T follicular helper cell (primary cell): Measurements from ENCODE around the gene ASB9.
"Not testable (repeated sequence)": the region's sequence is repeated elsewhere in the genome, so short reads cannot be mapped to it uniquely, and the experiment has no call there.

Source experiments
- DNase-seq: peaks from one replicate; pipeline ENCODE4 v3.0.0-alpha.2; 2020; ENCODE audit warnings: low read depth
- total RNA-seq, 2 experiments: gene quantifications; one replicate each; lab custom pipeline; 2026; lab: John Stamatoyannopoulos, UW

Gene ASB9
- 0 to 0.12 reads per million in 2 experiments for total RNA-seq

- no peak for DNase-seq
Observed at GRCh38 chrX:15269618-15270521, at the start of gene ASB9. TSS of gene ASB9 (minus strand) at chrX:15270083. CDS start at chrX:15269874, 209 bp downstream.

- no peak for DNase-seq
Observed at GRCh38 chrX:15319075-15319474, 49.2 kb upstream of the ASB9 start.

GRCh38 chrX:15315509-15315908 lies 45.6 kb upstream of the ASB9 start, which contains the start of gene ASB11:
TSS of gene ASB11 (minus strand) at chrX:15315640. CDS start at chrX:15315605, 35 bp downstream.
- no peak for DNase-seq

DNA sequence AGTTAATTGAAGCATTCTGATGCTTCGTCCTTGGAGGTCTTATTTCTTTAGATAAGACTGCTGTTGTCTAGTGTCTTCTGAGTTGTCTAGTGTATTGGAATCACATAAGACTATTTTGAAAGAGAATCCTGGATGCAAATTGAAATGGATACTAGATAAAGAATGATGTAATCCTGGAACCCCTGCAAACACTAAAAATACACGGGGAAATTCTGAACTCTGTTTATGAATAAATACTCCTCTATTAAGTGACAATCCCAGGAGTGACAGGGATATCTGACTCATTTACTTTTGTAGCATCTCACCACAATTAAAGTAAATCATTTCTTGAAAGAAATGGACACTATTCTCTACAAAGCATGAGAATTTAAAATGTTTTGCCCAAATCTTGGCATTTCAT lies 44.6 kb upstream of the ASB9 start:
- DNase-seq, result no peak

- no peak for DNase-seq
Observed at GRCh38 chrX:15311119-15311518, 41.2 kb upstream of the ASB9 start.

GRCh38 chrX:15310117-15310516 lies 40.2 kb upstream of the ASB9 start:
- no peak for DNase-seq

DNA sequence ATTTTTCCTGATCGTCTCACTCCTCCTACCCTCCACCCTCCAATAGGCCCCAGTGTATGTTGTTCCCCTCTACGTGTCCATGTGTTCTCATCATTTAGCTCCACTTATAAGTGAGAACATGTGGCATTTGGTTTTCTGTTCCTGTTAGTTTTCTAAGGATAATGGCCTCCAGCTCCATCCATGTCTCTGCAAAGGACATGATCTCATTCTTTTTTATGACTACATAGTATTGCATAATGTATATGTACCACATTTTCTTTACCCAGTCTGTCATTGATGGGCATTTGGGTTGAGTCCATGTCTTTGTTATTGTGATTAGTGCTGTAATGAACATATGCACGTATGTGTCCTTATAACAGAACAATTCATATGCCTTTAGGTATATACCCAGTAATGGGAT lies 36.0 kb upstream of the ASB9 start:
- DNase-seq, result not testable (repeated sequence)

GRCh38 chrX:15301924-15302323 lies 32.0 kb upstream of the ASB9 start:
- no peak for DNase-seq

DNA sequence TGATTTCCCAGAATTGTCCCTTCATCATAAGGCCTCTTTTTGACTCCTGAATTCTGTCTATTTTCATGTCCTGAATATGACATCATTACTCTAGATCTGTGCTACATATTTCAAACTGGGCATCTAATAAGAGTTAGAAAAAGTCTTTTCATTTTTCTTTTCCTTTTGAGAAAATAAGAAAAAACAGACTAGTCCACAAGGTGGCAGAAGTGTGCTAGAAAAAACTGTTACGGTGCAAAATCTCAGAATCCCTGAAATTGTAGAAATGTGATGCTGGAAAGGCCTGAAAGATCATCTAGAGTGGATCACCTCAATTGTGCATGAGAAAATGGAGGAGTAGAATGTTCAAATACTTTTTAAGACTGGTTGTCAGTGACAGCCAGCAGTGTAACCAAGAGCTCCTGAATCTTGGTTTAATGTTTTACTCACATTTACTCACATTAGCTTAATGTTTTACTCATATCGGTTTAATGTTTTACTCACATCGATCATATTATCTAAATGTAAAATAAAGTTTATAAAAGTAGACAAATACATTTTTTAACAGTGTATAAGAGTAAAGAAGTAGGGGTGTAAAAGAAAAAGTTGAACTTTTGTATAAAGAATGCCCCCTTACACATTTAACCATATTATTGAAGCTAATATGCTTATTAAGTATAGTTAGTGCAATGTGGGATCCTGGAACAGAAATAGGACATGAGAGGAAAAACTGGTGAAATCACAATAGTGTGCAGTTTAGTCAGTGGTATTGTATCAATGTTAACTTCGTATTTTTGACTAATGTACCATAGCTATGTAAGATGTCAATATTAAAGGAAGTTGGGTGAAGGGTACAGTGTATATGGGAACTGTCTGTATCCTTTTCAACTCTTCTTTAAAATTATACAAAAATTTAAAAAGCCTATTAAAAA lies 30.3 kb upstream of the ASB9 start:
- DNase-seq, result no peak

DNA sequence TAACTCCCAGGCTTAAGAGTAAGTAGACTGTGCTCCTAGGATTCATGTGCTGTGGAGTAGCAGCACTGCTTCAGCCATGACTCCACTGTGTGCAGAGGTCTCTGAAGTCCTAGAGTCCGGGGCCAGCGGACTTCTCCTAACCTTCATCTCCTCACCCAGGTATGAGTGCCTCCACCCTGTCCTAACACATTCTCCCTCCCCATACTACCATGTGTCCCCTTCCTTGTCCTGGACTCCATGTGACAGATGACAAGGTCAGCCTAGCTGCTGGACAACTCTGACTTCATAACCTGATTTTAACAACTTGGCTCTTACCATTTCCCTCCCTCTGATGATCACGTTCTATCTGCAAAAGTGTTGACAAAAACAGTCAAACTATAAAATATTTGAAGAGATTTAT lies 28.9 kb upstream of the ASB9 start:
- no peak for DNase-seq

- DNase-seq, result no peak
Observed at GRCh38 chrX:15298201-15298600, 28.3 kb upstream of the ASB9 start.

DNA sequence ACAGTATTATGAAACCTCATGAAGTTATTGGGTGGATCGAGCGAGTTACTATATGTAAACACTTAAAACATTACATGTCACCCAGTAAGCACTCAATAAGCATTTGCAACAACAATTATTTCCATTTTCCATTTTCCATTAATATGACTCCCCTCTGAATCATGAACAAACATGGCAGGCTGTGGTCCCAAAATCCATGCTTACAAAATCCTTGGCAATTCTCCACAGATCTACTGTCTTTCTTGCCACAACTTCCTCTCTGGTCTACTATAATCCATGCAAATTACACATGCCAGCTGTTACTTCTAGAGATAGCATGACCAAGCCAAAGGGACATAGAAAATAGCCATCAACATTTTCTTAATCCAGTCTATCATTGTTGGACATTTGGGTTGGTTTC lies 23.6 kb upstream of the ASB9 start:
- no peak for DNase-seq

DNA sequence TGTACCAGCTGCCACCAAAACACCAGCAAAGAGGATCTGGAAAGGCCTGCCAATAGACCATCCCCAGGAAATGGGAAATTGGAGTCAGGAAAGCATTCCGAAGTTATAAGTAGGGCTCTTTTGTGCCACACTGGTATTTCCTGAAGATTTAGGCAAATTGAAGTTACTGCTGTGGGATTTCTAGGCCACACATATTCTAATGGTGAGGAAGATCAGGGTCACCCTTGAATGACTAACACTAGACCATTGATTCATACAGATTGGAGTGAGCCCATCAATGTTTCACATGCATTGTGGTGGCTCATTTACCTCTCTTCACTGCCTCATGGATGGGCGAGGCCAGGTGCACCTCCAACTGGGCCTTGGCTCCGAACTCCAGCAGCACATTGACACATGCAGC lies 23.0 kb upstream of the ASB9 start:
- no peak for DNase-seq

DNA sequence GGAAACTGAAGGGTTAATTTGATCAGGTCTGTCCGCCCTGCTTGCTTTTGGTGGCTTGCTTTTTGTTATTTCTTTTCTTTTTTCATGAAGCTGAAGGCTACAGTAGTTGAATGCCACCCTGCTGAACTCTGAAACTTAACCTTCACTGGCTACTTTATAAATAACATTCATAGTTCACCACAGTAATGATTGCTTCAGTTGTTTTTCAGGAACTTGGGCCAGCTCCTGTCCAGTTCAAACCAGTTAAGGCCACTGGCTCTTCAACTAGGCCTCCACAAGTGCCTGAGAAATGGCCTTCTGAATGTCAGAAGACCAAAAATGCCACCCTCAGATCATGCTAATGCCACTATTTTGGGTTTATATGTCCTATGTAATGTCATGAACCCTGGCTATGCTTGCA lies 7.7 kb upstream of the ASB9 start:
- no peak for DNase-seq

DNA sequence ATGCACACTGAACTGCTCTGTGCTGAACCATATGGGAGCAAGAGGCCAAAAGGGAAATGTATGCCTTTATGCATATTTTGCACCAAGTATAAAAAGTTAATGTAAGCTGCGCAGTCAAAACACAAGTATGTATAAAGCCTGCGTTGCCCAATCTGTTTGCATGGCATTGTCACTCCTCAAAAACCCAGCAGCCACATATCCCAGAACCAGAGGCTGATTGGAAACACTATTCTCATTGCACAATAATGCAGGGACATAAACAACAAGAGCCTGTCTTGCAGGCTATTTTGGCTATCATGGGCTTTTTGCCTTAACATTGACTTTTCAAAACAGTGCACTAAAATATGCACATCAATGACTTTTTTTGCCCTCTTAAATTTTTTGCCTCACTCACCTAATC lies 5.1 kb upstream of the ASB9 start:
- DNase-seq, result no peak

DNA sequence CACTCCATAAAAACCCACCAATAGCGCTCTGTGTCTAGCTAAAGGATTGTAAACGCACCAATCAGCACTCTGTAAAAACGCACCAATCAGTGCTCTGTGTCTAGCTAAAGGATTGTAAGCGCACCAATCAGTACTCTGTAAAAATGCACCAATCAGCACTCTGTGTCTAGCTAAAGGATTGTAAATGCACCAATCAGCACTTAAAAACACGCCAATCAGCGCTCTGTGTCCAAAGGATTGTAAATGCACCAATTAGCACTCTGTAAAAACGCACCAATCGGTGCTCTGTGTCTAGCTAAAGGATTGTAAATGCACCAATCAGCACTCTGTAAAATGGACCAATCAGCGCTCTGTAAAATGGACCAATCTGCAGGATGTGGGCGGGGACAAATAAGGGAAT lies 3.4 kb upstream of the ASB9 start:
- not testable (repeated sequence) for DNase-seq

DNA sequence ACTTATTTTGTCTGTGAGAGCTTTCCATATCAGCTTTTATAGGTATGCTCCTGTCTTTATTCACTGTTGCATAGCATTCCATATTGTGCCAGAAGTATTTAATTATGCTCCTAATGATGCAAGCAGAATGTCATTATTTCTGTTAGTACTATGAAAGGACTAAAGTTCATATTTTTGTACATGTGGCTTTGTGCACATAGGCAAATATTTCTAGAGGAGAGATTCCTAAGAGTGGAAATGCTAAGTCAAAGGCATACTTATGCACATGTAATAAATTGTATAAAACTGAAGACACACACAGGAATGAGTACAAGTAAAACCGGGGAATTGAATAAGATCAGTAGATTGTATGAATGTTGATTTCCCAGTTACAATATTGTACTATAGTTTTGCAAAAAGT lies 1.9 kb upstream of the ASB9 start:
- DNase-seq, result no peak

DNA sequence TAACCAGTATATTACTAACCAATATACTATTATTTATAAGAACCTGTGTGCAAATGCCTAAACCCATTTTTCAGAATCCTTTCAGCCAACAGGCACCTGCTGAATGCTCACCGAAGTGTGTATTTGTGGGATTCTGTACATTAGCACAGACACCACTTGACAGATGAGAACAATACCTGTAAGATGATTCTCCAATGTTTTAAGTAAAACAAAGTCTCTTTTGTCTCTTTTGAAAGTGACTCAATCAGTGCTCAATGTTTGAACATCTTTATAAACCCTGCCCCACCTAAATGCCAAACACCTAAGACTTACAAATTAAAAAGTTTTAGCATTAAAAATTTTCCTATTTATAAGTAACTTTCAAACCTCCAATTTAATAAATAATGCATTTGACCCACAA lies 763 bp downstream of the ASB9 start:
- no peak for DNase-seq

- DNase-seq, result no peak
Observed at GRCh38 chrX:15254852-15255251, 15.0 kb downstream of the ASB9 start.

GRCh38 chrX:15245896-15246295 lies 24.0 kb downstream of the ASB9 start:
- no peak for DNase-seq

- no peak for DNase-seq
Observed at GRCh38 chrX:15244421-15244820, 25.5 kb downstream of the ASB9 start.

GRCh38 chrX:15242899-15243555 lies 26.9 kb downstream of the ASB9 start:
- peak; percentile 17 for DNase-seq
